Esophagus muscularis mucosa (tissue), 3 donors: ENCODE data around the gene BDKRB2.

ENCODE experiments used
- POLR2A ChIP-seq: fragments of 450-650 bp; IDR thresholded peaks from one replicate; pipeline ENCODE4 v1.6.1; 2017; ENCODE audit warnings: antibody characterized with exemption, moderate library complexity, mild to moderate bottlenecking, low read depth
- TF ChIP-seq, protein P1 (sequence below), 3 experiments: fragments of 200-600 bp in 2 of 3; fragments of 450-650 bp in 1 of 3; sonication (generic) in 2 of 3; IDR thresholded peaks; one replicate each; pipeline ENCODE4 v1.5.1; 2017 to 2019; ENCODE audit warnings: antibody characterized with exemption in 3 of 3, mild to moderate bottlenecking in 2 of 3, moderate library complexity in 1 of 3

GRCh38 chr14:96243785-96244184 is 39.1 kb downstream of the BDKRB2 start:
- no peak for TF ChIP-seq POLR2A
- TF ChIP-seq, protein P1, sequence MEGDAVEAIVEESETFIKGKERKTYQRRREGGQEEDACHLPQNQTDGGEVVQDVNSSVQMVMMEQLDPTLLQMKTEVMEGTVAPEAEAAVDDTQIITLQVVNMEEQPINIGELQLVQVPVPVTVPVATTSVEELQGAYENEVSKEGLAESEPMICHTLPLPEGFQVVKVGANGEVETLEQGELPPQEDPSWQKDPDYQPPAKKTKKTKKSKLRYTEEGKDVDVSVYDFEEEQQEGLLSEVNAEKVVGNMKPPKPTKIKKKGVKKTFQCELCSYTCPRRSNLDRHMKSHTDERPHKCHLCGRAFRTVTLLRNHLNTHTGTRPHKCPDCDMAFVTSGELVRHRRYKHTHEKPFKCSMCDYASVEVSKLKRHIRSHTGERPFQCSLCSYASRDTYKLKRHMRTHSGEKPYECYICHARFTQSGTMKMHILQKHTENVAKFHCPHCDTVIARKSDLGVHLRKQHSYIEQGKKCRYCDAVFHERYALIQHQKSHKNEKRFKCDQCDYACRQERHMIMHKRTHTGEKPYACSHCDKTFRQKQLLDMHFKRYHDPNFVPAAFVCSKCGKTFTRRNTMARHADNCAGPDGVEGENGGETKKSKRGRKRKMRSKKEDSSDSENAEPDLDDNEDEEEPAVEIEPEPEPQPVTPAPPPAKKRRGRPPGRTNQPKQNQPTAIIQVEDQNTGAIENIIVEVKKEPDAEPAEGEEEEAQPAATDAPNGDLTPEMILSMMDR (IDR thresholded peaks at IDR 0.05) = no peak
